Stromal cell of bone marrow (primary cell): ENCODE data around the gene FTO.

Experiments
- DNase-seq: peaks from one replicate; pipeline ENCODE4 v3.0.0-alpha.2; 2012; ENCODE audit warnings: low read depth

Gene FTO

DNA sequence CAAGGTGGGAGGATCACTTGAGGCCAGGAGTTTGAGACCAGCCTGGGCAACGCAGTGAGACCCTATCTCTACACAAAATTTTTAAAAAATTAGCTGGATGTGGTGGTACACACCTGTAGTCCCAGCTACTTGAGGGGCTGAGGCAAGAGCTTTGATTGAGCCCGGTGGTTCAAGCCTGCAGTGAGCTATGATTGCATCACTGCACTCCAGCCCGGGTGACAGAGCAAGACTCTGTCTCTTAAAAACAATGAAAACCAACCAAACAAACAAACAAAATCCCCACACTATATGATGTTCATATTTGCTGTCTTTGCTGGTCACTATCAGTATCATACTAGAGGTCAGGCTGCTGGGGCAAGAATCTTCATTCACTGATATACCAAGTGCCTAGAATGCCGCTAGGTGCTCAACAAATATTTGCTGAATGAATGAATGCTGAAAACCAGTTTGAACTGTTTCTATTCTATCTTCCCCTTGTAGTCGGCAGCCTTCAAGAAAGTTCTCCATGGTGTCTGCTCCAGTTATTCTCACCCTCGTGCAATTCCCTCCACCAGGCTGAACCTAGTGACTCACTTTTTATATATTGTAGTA is 455.6 kb downstream of the FTO start:
- no peak for DNase-seq

DNA sequence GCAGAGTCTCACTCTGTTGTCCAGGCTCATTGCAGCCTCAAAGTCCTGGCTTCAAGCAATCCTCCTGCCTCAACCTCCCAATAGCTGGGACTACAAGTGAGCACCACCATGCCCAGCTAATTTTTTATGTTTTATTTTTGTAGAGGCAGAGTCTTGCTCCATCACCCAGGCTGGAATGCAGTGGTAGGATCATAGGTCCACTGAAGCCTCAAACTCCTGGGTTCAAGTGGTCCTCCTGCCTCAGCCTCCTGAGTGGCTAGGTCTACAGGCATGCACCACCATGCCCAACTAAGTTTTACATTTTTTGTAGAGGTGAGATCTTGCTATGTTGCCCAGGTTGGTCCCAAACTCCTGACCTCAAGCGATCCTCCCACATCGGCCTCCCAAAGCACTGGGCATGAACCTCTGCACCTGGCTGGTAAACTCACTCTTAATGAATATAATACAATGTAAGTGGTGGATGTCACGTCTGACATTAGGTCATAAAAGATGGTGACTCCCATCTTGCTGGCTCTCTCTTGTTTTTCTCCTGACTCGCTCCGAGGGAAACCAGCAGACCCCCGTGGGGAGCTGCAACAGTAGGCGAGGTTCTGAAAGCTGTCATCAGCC is 456.4 kb downstream of the FTO start:
- DNase-seq, result no peak

DNA sequence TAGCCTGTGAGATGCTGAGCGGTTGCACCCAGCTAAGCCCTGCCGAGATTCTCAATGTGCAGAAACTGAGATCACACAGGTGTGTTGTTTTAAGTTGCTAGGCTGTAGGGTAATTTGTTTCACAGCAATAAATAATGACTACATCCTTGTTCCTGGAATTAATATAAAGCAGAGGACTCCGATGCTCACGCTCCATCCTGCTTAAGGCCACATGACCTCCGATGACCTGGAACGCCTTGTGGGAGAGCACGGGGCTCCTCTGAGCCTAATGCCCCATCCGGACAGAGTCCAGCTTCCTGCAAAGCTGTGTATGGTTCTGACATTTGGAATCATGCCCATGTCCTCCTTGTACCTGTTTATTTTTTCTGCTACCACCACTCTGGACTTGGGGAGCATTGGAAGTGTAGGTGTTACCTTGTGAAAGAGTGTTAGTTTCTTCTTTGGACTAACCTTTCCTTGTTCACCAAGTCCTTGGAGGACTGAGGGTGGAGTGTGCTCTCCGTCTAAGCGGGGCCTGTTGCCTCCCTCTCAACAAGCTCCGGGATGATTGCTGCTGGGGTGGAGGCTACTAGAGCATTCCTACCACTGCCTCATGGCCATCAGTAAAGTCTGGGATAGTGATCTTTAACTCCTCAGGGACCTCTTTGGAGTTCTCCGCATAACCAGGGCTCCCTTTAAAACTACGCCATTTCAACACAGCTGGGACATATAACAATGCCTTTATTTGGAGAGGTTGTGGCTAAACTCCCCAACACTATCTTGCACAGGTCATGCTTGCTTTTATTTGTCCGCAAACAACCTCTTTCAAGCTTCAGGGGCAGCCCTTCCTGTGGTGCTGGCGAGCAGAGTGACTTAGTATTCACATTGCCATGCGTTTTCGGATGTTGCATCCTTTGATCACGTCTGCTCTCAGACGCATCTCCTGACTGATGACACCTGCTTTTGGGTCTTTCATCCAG is 457.3 kb downstream of the FTO start:
- DNase-seq, result no peak

DNA sequence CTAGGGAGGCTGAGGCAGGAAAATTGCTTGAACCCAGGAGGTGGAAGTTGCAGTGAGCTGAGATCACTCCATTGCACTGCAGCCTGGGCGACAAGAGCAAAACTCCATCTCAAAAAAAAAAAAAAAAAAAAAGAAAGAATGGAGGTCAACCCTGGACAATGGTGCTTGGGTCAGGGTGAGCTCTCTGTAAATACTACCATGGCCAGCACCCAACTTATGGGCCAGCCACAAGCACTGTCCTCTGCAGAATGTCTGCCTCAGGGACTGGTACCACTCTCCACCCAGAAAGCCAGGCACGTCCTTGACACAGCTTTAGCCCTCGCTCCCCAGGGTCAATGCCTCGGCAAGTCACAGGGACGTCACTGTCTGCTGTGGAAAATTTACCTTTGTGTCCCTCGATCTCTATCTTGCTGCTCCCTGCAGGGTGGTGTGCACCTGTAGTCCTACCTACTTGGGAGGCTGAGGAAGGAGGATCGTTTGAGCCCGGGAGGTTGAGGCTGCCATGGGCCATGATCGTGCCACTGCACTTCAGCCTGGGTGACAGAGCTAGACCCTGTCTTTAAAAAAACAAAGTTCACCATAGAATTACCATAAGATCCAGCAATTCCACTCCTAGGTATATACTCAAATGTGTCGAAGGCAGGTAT is 459.4 kb downstream of the FTO start:
- no peak for DNase-seq

DNA sequence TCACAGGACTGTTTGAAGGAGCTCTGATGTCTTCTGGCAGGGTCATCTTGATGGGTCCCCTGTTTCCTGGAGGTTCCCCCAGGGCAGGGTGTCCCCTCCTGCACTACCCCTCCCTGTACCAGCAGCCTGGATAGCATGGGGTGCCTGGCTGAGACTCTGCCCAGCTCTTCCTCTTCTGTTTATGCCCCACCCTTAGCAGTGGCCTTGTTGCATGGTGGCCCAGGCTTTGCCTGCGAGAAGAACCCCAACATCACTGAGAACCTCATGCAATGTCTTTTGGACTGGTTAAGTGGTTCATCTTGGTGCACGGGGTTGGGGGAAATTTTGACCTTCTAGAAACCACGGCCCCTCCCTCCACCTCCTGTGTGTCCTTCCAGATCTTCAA is 460.8 kb downstream of the FTO start:
- DNase-seq, result no peak

DNA sequence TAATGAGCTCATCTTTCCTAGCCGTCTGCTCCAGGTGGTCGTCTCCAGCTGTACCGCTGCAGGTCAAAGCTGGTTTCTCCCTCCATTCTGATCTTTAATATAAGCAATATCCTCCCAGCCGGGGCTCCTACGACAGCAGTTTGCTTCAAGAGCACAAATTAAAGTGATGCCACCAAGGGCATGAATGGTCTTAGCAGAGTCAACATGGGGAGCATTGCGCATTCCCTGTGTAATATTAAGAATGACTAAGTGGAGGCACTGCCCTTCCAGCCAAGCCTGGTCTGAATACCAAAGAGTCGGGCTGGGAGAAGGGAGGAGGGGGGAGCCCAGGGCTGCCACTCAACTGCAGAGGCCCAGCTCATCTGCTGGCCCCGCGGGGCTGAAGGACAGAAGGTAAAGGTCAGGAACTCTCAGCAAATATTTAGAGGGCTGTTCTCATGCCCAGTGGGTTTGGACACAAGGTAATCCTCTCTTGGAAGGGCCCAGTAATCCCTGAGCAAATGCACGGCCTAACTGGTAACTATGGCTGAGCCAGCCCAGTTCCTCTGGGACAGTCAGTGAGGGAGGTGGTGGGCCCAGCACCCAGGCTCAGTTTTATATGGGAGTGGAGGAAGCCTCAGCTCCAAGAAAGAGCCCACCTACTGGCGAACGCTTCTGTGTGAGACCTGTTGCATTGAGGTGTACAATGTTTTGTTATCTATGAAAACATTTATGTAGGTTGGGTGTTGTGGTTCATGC is 461.4 kb downstream of the FTO start:
- DNase-seq, result no peak

DNA sequence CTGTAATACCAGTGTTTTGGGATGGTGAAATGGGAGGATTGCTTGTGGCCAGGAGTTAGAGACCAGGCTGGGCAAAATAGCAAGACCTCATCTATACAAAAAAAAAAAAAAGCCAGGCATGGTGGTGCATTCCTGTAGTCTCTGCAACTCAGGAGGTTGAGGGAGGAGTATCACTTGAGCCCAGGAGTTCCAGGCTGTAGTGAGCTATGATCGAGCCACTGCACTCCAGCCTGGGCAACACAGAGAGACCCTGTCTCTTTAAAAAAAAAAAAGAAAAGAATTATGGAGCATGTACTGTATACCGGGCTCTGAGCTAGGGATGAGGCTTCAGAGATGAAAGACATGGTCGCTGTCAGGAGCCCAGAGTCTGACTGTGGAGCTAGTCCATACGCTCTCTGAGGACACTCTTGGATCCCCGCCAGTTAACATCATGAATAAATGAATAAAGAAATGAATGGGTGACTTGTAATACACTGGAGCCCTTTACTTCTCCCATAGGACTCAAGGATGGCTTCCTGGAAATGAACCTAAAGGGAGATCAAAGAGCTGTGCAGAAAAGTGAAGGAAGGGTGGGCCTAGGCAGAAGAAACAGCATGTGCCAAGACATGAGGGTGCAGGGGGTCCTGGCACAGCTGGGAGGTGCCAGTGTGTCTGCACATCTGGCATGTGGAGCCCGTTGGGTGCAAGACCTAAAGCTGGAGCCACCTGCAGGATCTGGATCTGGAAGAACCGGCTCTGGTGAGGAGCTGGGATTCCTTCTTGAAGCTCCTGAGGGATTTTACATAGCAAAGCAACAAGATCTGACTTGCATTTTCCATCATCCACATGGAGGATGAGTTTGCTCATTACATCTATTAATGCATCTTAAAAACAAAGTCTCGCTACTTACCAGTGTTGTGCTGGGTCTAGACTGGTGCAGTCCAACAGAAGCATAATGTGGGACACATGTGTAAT is 462.2 kb downstream of the FTO start:
- no peak for DNase-seq

DNA sequence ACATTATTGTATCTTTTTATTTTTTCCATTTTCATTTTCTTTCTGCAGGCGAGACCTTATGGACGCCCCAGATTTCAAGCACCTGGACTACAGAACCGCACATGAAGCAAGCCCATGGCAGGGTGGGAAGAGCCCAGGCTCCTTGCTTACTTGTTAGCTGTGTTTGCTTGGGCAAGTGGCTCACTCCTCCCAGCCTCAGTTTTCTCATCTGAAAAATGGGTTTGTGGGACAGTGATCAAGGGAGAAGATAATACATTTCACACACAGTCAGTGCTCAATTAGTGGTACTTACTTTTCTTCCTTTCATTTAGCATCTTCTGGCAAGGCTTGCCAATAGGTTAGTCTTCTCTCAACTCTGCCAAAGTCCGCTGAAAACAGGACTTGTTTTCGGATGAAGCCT is 465.2 kb downstream of the FTO start:
- no peak for DNase-seq

DNA sequence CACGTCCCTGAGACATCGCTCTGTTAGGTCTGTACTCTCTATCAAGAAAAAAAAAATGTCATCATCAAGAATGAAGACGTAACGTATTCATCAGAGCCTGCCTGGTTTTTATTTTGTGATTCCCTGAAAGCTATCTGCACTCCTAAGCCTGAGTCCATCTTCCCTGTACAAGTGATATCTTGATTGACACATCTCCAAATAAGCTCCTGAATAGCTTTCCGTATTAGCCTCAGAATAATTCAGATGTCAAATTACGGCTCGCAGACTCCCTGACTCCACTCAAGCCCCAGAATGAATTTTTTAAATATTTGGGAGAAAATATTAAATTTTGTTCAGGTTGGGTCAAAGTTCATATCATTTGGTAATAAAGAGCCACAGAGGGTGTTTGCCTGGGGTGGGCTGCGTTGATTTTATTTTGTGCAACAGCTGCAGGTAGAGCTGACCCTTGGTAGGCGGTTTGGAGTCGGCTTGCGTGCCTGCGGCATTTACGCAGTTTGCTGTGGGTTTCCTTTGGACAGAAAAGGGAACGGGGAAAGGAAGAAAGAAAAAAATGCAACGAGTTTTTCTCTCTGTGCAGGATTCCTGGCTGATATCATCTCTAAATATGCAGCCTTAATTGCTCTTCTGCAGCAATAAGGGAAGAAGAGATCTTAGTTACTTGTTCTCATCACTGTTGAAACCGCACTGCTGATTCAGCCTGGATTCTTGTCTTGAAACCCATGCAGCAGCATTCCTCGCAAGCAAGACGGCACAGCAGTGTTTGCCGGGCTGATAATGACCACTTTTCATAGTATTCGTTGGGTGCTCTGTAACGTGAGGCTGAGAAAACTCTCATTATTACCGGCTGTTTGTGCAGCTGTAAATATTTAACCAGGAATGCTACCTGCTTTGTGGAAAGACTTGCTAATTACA is 467.9 kb downstream of the FTO start:
- DNase-seq, result peak; percentile 38

DNA sequence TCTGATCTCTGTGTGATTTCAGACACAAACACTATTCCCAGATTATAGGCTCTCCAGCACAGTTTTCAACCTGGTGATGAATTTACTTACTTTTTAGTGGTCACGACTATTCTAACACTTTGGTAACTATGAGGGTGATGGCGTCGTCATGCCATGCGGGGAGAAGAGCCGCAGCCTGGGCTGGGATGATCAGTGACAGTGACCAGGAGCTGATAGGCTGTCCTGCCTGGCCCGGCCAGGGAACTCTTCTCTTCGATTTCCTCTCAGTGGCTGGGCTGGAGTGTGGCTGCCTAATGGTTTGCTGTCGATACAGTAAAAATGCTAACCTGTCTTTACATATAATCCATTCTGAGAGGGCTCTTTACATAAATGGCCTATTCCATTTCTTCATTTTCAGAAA is 469.5 kb downstream of the FTO start:
- no peak for DNase-seq

DNA sequence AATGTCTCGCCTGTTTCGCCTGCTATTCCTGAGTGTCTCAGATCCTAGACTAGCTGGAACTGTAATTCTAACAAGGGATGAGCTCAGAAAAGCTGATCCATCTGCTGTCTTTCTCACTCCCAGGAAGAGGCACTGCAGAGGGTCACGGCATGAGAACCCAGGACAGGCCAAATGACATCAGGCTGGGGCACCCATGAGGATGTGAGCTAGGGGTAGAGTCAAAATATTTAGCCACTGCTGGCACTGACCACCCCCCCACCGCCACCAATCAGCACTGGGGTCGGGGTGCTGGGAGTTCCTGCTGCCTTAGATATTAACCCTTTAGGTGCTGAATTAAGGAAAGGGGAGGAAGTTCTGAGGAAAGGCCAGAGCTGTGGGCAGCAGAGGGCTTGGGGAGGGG is 470.2 kb downstream of the FTO start:
- no peak for DNase-seq

DNA sequence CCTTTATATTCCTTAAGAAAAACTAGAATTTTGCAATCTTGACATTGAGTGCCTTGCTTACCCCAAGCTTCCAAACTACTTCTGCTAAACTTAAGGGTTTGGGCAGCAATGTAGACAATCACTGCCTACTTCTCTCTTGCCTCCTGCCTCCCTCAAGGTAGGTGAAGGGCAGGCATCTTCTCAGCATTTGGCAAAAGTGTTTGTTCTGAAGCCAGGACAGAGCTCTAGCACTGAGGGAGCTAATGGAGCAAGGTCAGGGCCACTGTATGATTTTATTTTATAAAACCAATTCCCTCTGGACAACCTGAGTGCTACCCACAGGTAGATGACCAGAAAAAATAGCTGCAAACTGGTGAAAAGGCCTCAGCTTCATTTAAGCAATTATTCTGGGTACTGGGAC is 470.8 kb downstream of the FTO start:
- DNase-seq, result no peak

DNA sequence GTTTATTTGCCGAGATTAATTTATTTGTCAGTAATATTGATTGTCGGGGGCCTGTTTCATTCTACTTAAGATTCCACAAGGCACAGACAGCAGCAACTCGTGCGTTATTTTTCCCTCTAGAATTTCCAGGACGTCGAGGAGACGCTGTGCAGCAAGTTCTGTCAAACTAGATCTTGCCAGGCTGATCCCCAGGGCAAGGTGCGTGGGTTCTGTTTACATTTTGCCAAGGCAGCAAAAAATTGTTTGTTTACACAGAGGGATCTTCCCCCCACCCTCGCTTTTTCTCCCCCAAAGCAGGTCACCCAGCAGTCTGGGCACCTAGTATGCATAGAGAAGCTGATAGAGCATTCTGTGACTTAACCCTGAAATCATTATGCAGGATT is 471.2 kb downstream of the FTO start:
- no peak for DNase-seq

DNA sequence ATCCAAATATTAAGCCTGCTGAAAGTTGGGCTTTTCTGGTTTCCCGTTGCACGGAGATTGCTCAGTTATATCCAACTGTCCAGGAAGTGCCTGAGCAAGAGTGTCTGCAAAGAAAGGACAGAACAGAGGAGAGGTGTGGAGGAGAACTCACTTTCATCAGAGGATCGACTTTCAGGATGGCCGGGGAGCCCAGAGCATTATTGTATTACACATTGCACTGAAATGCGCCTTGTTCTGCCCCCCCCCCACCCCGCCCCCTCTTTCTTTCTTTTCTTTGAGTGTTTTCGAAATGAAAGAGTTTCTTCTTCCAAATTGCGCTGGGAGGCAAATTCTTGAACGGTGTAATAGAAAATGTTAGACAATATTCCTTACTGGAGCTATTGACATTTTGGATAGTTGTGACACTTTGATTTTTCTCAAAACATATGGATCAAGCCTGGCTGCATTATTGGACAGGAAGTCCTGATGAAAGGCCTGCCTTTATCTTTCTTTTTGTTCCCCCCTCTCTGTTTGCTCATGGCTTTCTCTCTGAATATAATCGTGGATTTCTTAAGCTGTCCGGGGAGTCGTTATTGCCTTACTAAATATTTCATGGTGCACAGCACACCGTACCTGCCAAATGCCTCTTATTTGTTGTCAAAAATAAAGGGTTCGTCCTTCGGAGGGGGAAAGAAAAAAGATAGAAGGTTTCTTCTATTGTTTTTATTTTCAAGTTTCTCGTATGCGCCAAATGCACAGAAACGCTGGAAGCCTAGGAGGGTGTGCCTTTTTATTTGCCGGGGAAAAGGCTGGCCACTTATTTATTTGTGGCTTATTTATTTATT is 471.8 kb downstream of the FTO start:
- no peak for DNase-seq

DNA sequence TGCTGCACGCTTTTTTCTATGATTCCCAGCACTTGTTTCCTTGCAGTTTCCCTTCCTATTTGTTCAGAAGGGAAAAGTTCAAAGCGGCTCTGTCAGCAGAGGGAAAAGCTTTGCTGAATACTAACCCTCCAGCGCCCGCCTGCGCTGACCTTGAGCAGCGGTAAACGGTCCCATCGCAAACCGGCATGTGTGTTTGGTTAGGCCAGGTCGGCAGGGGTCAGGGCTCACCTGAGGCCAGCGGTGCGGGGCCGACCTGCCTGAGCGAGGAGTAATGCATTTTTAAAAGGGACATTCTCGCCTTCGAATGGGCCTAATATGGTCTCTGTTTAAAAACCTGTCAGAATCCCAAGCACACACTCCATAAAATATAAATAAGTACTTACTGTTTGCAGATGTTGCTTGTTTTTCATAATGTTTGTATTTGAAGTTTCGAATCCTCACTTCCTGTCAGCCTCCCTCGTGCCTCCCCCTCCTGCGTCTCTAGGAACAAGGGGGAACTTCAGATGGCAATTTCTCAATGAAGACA is 472.5 kb downstream of the FTO start:
- no peak for DNase-seq

DNA sequence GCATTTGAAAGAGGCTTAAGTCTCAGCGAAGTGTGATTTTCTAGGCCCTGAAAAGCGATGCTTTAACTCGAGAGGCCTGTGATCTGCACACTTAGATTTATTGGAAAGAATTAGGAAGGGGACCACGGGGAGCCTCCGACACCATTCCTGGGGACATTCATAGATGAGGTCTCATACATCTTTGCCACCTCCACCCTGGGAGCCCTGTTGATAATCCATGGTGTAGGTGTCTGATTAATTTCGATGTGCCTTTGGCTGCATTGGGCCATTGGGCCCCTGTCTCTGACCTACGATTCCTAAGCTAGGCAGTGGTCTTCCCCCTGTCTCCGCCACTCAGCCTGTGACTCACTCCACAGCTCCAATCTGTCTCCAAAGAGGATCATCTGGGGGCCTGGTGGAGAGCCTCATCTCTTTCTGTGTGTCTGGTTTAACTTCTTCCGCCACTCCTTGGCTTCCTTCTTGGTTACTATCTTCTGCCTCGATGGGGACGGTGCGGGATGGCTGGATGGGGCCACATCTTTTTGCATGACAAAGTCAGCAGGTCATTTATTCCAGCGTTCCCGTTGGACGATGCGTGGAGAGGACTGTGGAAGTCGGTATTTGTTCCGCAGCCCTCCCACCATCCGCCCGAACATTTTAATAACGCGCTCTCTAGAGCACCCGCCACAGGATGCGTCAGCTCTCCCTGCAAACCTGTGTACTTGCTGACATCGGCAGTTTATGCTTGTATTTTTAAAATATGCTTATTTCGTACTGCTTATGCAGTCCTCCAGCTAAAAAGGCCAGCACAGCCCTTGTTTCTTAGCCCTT is 473.3 kb downstream of the FTO start:
- DNase-seq, result no peak

DNA sequence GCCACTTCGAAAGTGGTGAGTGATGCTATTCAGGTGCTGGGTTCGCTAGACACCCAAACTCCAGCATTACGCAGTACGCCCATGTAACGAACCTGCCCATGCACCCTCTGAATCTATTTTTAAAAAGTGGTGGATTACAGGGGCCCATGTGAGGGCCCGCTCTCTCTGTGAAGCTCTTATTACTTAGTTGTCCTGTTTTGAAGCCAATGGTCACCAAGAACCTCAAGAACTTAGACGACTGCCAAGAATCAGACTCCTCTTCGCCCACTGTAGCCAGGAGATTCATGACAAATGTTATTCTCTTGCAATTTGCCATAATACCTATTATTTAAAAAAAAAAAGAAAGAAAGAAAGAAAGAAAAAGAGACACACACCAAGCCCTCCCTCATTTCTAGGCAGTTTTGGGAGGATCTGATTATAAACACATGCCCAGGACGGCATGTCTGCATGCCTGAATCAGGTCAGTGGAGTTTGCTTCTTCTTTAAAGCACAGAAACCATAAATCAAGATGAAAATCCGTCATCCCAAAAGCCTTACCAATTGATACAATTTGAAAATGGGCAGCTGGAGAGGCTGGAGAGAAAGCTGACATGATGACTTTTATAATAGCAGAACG is 474.0 kb downstream of the FTO start:
- DNase-seq, result no peak
